Fibroblast of lung (primary cell): ENCODE data around the gene CRTC1.

Experiments
- EZH2 ChIP-seq: IDR thresholded peaks from 2 replicates; pipeline ENCODE4 v1.5.1; 2012; ENCODE audit warnings: low read length, control low read depth, mild to moderate bottlenecking; ENCODE audit errors: missing control alignments
- TF ChIP-seq, protein P1 (sequence below), 2 donors: IDR thresholded peaks in 1 of 2; conservative IDR thresholded peaks in 1 of 2; 1 replicate in 1 of 2; 2 replicates in 1 of 2; pipeline ENCODE4 v1.5.1; 2011 to 2012; ENCODE audit warnings: low read length in 2 of 2, control low read depth in 1 of 2, inconsistent platforms in 1 of 2, low read depth in 1 of 2, mild to moderate bottlenecking in 1 of 2

DNA sequence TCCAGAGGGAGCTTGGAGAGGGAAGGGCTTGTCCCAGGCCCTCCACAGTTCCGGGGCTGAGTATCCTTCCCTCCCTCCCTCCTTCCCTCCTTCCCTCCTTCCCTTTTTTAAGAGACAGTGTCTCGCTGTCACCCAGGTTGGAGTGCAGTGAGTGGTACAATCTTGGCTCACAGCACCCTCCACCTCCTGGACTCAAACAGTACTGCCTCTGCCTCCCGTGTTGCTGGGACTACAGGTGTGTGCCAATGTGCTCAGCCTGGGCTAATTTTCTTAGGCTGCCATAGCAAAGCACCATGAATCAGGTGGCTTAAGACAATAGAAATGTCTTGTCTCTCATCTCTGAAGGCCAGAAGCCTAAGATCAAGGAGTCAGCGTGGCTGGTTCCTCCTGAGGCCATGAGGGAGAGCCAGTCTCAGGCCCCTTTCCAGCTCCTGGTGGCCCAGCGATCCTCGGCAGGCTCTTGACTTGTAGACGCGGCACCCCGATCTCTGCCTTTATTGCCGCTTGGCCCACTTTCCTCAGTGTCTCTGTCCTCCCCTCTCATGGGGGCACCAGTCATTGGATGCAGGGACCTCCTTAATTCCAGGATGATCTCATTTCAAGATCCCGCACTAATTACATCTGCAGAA, 47.5 kb downstream of the CRTC1 start:
- TF ChIP-seq, protein P1, sequence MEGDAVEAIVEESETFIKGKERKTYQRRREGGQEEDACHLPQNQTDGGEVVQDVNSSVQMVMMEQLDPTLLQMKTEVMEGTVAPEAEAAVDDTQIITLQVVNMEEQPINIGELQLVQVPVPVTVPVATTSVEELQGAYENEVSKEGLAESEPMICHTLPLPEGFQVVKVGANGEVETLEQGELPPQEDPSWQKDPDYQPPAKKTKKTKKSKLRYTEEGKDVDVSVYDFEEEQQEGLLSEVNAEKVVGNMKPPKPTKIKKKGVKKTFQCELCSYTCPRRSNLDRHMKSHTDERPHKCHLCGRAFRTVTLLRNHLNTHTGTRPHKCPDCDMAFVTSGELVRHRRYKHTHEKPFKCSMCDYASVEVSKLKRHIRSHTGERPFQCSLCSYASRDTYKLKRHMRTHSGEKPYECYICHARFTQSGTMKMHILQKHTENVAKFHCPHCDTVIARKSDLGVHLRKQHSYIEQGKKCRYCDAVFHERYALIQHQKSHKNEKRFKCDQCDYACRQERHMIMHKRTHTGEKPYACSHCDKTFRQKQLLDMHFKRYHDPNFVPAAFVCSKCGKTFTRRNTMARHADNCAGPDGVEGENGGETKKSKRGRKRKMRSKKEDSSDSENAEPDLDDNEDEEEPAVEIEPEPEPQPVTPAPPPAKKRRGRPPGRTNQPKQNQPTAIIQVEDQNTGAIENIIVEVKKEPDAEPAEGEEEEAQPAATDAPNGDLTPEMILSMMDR (conservative IDR thresholded peaks at IDR 0.05 in 1 of 2, IDR thresholded peaks at IDR 0.05 in 1 of 2; ENCODE audit: low read depth in 1 of 2, low read length in 2 of 2) = no peak
- no peak for TF ChIP-seq EZH2
